OCI-LY1 (cell line): ENCODE results near the gene CDC14B.

ENCODE experiments used
- CTCF ChIP-seq: fragments of 200-600 bp; sonication (generic), shearing (Covaris generic); IDR thresholded peaks from 2 replicates; pipeline ENCODE4 v1.5.1; 2017; ENCODE audit warnings: mild to moderate bottlenecking, antibody characterized with exemption, low read length, moderate library complexity, mixed read lengths
- EZH2 ChIP-seq: fragments of 200-600 bp; sonication (generic), shearing (Covaris generic); IDR thresholded peaks from 2 replicates; pipeline ENCODE4 v1.8.0; 2017; ENCODE audit warnings: borderline replicate concordance, mixed run types, mild to moderate bottlenecking, antibody characterized with exemption, low read length, moderate library complexity, mixed read lengths

GRCh38 chr9:96458226-96458625 lies 161.4 kb downstream of the CDC14B start:
- TF ChIP-seq EZH2 (no peak), CTCF (no peak)
